Esophagus squamous epithelium (tissue), 4 donors: ENCODE results near the gene HAL.

Experiments used
- CTCF ChIP-seq, 6 experiments: fragments of 450-650 bp in 4 of 6; fragments of 200-600 bp in 2 of 6; sonication (generic) in 2 of 6; IDR thresholded peaks; one replicate each; pipeline ENCODE4 v1.5.1; 2016 to 2019; ENCODE audit warnings: antibody characterized with exemption in 6 of 6, mild to moderate bottlenecking in 4 of 6, moderate library complexity in 4 of 6
- POLR2A ChIP-seq, 4 donors: fragments of 450-650 bp; IDR thresholded peaks; one replicate each; pipeline ENCODE4 v1.6.1; 2017; ENCODE audit warnings: antibody characterized with exemption in 4 of 4, mild to moderate bottlenecking in 4 of 4, moderate library complexity in 3 of 4

GRCh38 chr12:95972832-95973456 is 23.2 kb downstream of the HAL start:
- TF ChIP-seq CTCF (IDR thresholded peaks at IDR 0.05) (no peak), POLR2A (IDR thresholded peaks at IDR 0.05) (no peak)
